GM19463 (cell line): ENCODE results near the gene FNIP2.
"Not testable (repeated sequence)": the region's sequence is repeated elsewhere in the genome, so short reads cannot be mapped to it uniquely, and the experiment has no call there.

Experiments used
- ATAC-seq: cut with Tn5 transposase; IDR thresholded peaks from one replicate; pipeline ENCODE4 v1.9.1; 2021; ENCODE audit warnings: mild to moderate bottlenecking, moderate library complexity; ENCODE audit not compliant: unreplicated experiment

Gene FNIP2

DNA sequence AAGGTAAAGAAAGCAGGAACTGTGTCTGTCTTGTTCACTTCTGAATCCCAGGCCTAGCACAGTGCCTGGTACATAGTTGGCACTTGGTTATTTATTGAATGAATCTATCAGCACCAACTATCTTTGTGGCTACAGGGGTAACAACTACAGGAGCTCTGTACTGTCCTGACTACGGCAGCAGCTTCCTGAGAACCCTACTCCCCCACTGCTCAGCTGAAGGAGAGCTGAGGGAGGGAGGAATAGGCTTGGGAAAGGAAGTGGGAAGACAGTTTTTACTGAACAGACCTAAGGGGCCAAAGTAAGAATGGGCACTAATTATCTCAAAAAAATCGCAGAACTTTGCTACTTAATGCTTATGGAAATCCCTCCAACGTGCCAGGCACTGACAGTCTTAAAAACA lies 178.0 kb downstream of the FNIP2 start:
- ATAC-seq: no peak

DNA sequence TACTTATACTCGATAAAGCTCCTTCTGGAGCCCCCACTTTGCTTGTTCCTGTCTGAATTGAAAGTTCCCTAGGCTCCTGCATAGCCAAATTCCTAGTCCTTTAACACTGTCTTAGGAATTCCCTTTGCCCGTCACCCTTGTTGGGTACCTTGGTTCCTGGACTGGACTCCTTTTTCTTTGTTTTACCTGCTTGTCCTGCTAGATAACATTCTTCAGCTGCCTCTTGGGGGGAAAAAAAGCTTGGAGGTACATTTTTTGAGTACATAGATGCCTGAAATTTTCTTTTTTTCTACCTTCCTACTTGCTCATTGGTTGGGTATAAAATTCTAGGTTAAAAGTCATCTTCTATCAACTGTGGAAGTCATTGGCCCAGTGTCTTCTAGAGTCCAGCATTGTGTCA lies 179.2 kb downstream of the FNIP2 start:
- no peak for ATAC-seq

DNA sequence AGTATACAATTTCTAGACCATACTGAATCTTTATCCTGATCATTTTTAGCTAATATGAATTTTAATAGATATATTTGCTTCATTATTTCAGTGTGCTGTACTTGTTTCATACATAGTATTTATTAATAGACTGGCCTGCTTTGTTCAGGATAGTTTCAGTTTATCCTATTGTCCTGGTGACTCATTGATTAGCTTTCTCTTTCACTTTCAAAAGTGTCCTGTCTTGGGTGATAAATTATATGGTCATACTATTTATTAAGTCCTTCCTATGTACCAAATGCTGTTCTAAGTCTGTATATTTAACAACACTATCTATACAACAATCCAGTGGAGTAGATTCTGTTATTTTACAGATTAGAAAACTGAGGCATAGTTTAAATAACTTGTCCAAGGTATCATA lies 180.3 kb downstream of the FNIP2 start:
- ATAC-seq: no peak

DNA sequence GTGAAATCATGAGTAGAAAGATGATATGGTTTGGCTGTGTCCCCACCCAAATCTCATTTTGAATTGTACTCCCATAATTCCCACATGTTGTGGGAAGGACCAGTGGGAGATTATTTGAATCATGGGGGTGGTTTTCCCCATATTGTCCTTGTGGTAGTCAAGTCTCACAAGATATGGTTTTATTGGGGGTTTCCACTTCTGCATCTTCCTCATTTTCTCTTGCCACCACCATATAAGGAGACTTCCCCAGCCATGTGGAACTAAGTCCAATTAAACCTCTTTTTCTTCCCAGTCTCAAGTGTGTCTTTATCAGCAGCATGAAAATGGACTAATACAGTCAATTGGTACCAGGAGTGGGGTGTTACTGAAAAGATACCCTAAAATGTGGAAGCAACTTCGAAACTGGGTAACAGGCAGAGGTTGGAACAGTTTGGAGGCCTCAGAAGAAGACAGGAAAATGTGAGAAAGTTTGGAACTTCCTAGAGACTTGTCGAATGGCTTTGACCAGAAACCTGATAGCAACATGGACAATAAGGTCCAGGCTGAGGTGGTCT lies 183.5 kb downstream of the FNIP2 start:
- not testable (repeated sequence) for ATAC-seq

DNA sequence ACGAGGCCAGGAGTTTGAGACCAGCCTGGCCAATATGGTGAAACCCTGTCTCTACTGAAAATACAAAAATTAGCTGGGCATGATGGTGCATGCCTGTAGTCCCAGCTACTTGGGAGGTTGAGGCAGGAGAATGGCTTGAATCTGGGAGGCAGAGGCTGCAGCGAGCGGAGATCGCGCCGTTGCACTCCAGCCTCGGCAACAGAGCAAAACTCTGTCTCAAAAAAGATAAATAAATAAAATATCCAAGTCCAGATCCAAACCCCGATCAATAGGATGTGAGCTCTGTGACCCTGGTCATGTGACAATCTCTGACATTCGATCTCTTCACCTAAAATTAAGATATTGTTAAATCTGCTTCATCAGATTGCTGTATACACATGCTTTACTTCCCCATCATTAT lies 187.5 kb downstream of the FNIP2 start:
- ATAC-seq: not testable (repeated sequence)

DNA sequence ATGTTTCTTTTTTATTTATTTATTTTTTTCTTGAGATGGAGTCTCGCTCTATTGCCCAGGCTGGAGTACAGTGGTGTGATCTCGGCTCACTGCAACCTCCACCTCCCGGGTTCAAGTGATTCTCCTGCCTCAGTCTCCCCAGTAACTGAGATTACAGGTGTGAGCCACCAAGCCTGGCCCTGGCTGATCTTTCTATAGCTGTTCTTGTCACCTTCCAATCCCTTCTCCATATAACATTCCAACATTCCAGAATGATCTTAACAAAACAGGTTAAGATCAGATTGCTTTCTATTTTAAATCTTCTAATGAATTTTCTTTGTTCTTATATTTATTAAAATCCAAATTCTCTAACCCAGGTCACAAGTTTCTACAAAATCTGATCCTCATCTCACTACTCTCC lies 188.1 kb downstream of the FNIP2 start:
- not testable (repeated sequence) for ATAC-seq
